Stimulated activated naive B cell treated with anti-CD40 and anti-IgM and Interleukin-4, amounts not matched to agents 10 μg/mL and 1 μg/mL and 100 μg/mL, for 72 hours (primary cell): ENCODE results near the gene ABHD3.
"Not testable (repeated sequence)": the region's sequence is repeated elsewhere in the genome, so short reads cannot be mapped to it uniquely, and the experiment has no call there.

ENCODE experiments used
- ATAC-seq, 2 donors: fragments of 150-1000 bp; cut with Tn5 transposase; replicated peaks; 2 replicates each; pipeline ENCODE4 v1.10.0; 2021; ENCODE audit warnings: moderate library complexity in 1 of 2
- DNase-seq: peaks from one replicate; pipeline ENCODE4 v3.0.0; 2021
- H3K27ac Mint-ChIP-seq: one replicate; pipeline ENCODE4 v1.8.0; 2022; ENCODE audit warnings: mild to moderate bottlenecking, mixed read lengths
- H3K27me3 Mint-ChIP-seq, 2 donors: one replicate each; pipeline ENCODE4 v1.8.0; 2022; ENCODE audit warnings: mixed read lengths in 2 of 2
- H3K36me3 Mint-ChIP-seq, 2 donors: one replicate each; pipeline ENCODE4 v1.8.0; 2022; ENCODE audit warnings: mixed read lengths in 2 of 2, mild to moderate bottlenecking in 1 of 2
- H3K4me1 Mint-ChIP-seq, 2 donors: one replicate each; pipeline ENCODE4 v1.8.0; 2022; ENCODE audit warnings: mixed read lengths in 2 of 2, mild to moderate bottlenecking in 1 of 2
- H3K4me3 Mint-ChIP-seq, 2 donors: one replicate each; pipeline ENCODE4 v1.8.0; 2022; ENCODE audit warnings: mild to moderate bottlenecking in 2 of 2, mixed read lengths in 2 of 2, moderate library complexity in 1 of 2
- H3K9me3 Mint-ChIP-seq, 2 donors: one replicate each; pipeline ENCODE4 v1.8.0; 2022; ENCODE audit warnings: mixed read lengths in 2 of 2, mild to moderate bottlenecking in 1 of 2

ABHD3 gene

GRCh38 chr18:21735452-21736015 is 31.0 kb upstream of the ABHD3 start:
- H3K27ac Mint-ChIP-seq, result no peak overlapping the region
- ATAC-seq (no peak), DNase-seq (no peak)
- H3K27me3 Mint-ChIP-seq, result peaks cover 0 to 8% of the 10 kb centered on the region in 2 donors
- peaks cover 3 to 8% of the 10 kb centered on the region in 2 donors for H3K4me1 Mint-ChIP-seq
- H3K4me3 Mint-ChIP-seq, result no peak overlapping the region
- H3K36me3 Mint-ChIP-seq, result peaks cover 6 to 8% of the 10 kb centered on the region in 2 donors
- peaks cover 6% of the 10 kb centered on the region in 2 donors for H3K9me3 Mint-ChIP-seq

- Mint-ChIP-seq H3K27me3 (peaks cover 0 to 8% of the 10 kb centered on the region in 2 donors), H3K4me3 (no peak overlapping the region), H3K9me3 (peaks cover 6% of the 10 kb centered on the region in 2 donors), H3K27ac (no peak overlapping the region), H3K36me3 (peaks cover 6 to 8% of the 10 kb centered on the region in 2 donors), H3K4me1 (no peaks in the 10 kb centered on the region)
- ATAC-seq, result no peak
- DNase-seq, result no peak
These were observed 28.4 kb upstream of the ABHD3 start for GRCh38 chr18:21733011-21733410.

- Mint-ChIP-seq H3K4me3 (no peak overlapping the region), H3K36me3 (no peaks in the 10 kb centered on the region), H3K27me3 (no peaks in the 10 kb centered on the region), H3K27ac (no peak overlapping the region), H3K4me1 (no peaks in the 10 kb centered on the region), H3K9me3 (no peaks in the 10 kb centered on the region)
- no peak for DNase-seq
- ATAC-seq, result no peak
These were observed 23.1 kb upstream of the ABHD3 start for GRCh38 chr18:21727702-21728101.

- Mint-ChIP-seq H3K27ac (no peak overlapping the region), H3K27me3 (no peaks in the 10 kb centered on the region), H3K4me1 (no peaks in the 10 kb centered on the region), H3K36me3 (no peaks in the 10 kb centered on the region), H3K4me3 (no peak overlapping the region), H3K9me3 (no peaks in the 10 kb centered on the region)
- no peak for DNase-seq
- no peak for ATAC-seq
These were observed 20.6 kb upstream of the ABHD3 start for GRCh38 chr18:21725201-21725600.

GRCh38 chr18:21722687-21723086 is 18.1 kb upstream of the ABHD3 start:
- H3K4me1 Mint-ChIP-seq, result no peaks in the 10 kb centered on the region
- H3K4me3 Mint-ChIP-seq, result no peak overlapping the region
- H3K27me3 Mint-ChIP-seq, result no peaks in the 10 kb centered on the region
- H3K27ac Mint-ChIP-seq, result no peak overlapping the region
- no peaks in the 10 kb centered on the region for H3K36me3 Mint-ChIP-seq
- H3K9me3 Mint-ChIP-seq, result peaks cover under 1 to 1% of the 10 kb centered on the region in 2 donors
- ATAC-seq (no peak), DNase-seq (no peak)

GRCh38 chr18:21714474-21714873 is 9.9 kb upstream of the ABHD3 start:
- Mint-ChIP-seq H3K36me3 (peaks cover 0 to 3% of the 10 kb centered on the region in 2 donors), H3K4me3 (no peak overlapping the region), H3K27me3 (peaks cover 0 to 7% of the 10 kb centered on the region in 2 donors), H3K4me1 (no peaks in the 10 kb centered on the region), H3K9me3 (peaks cover 6% of the 10 kb centered on the region in 2 donors), H3K27ac (no peak overlapping the region)
- ATAC-seq (peak in 1 of 2 donors; percentile 20), DNase-seq (no peak)

- not testable (repeated sequence) for H3K4me3 Mint-ChIP-seq, H3K36me3 Mint-ChIP-seq, H3K9me3 Mint-ChIP-seq, ATAC-seq, H3K27me3 Mint-ChIP-seq, H3K27ac Mint-ChIP-seq, DNase-seq
- H3K4me1 Mint-ChIP-seq, result peaks cover 3 to 18% of the 10 kb centered on the region in 2 donors
These were observed 2.6 kb upstream of the ABHD3 start for GRCh38 chr18:21707130-21707529.

GRCh38 chr18:21706386-21706865 is 1.9 kb upstream of the ABHD3 start:
- no peak overlapping the region for H3K27ac Mint-ChIP-seq
- DNase-seq, result no peak
- no peaks in the 10 kb centered on the region for H3K9me3 Mint-ChIP-seq
- H3K4me1 Mint-ChIP-seq, result peaks cover 3 to 18% of the 10 kb centered on the region in 2 donors
- no peaks in the 10 kb centered on the region for H3K36me3 Mint-ChIP-seq
- ATAC-seq, result no peak
- H3K4me3 Mint-ChIP-seq, result no peak overlapping the region
- no peaks in the 10 kb centered on the region for H3K27me3 Mint-ChIP-seq

GRCh38 chr18:21703241-21703820 is 1.2 kb downstream of the ABHD3 start:
- ATAC-seq (no peak), DNase-seq (no peak)
- Mint-ChIP-seq H3K4me1 (peaks cover 3 to 18% of the 10 kb centered on the region in 2 donors), H3K4me3 (peak overlapping the region; percentile 95 to 96), H3K27me3 (no peaks in the 10 kb centered on the region), H3K27ac (peak overlapping the region; percentile 96), H3K36me3 (peaks cover 7 to 9% of the 10 kb centered on the region in 2 donors), H3K9me3 (no peaks in the 10 kb centered on the region)

- H3K4me3 Mint-ChIP-seq, result no peak overlapping the region
- H3K4me1 Mint-ChIP-seq, result peaks cover 3 to 18% of the 10 kb centered on the region in 2 donors
- peaks cover 12 to 14% of the 10 kb centered on the region in 2 donors for H3K36me3 Mint-ChIP-seq
- no peak for ATAC-seq
- no peak for DNase-seq
- no peaks in the 10 kb centered on the region for H3K27me3 Mint-ChIP-seq
- no peak overlapping the region for H3K27ac Mint-ChIP-seq
- no peaks in the 10 kb centered on the region for H3K9me3 Mint-ChIP-seq
These were observed 2.0 kb downstream of the ABHD3 start for GRCh38 chr18:21702602-21703001.

GRCh38 chr18:21701621-21702020 is 3.0 kb downstream of the ABHD3 start:
- DNase-seq, result no peak
- no peak overlapping the region for H3K4me3 Mint-ChIP-seq
- H3K4me1 Mint-ChIP-seq, result peaks cover 3 to 18% of the 10 kb centered on the region in 2 donors
- H3K36me3 Mint-ChIP-seq, result peaks cover 13 to 14% of the 10 kb centered on the region in 2 donors
- ATAC-seq, result no peak
- H3K27me3 Mint-ChIP-seq, result no peaks in the 10 kb centered on the region
- H3K27ac Mint-ChIP-seq, result no peak overlapping the region
- H3K9me3 Mint-ChIP-seq, result no peaks in the 10 kb centered on the region

GRCh38 chr18:21700528-21701075 is 4.0 kb downstream of the ABHD3 start:
- Mint-ChIP-seq H3K27ac (no peak overlapping the region), H3K4me3 (no peak overlapping the region), H3K9me3 (no peaks in the 10 kb centered on the region), H3K4me1 (peaks cover 3 to 18% of the 10 kb centered on the region in 2 donors), H3K36me3 (peaks cover 15 to 18% of the 10 kb centered on the region in 2 donors), H3K27me3 (no peaks in the 10 kb centered on the region)
- no peak for DNase-seq
- no peak for ATAC-seq

- no peak for DNase-seq
- Mint-ChIP-seq H3K4me1 (no peaks in the 10 kb centered on the region), H3K27ac (no peak overlapping the region), H3K4me3 (no peak overlapping the region), H3K27me3 (no peaks in the 10 kb centered on the region), H3K36me3 (peaks cover 27 to 57% of the 10 kb centered on the region in 2 donors), H3K9me3 (peaks cover 3 to 4% of the 10 kb centered on the region in 2 donors)
- no peak for ATAC-seq
These were observed 11.3 kb downstream of the ABHD3 start for GRCh38 chr18:21693322-21693721.

- Mint-ChIP-seq H3K4me1 (peaks cover 8 to 26% of the 10 kb centered on the region in 2 donors), H3K4me3 (no peak overlapping the region), H3K9me3 (peaks cover 3 to 4% of the 10 kb centered on the region in 2 donors), H3K36me3 (peaks cover 16 to 43% of the 10 kb centered on the region in 2 donors), H3K27me3 (no peaks in the 10 kb centered on the region), H3K27ac (no peak overlapping the region)
- no peak for DNase-seq
- ATAC-seq, result no peak
These were observed 14.8 kb downstream of the ABHD3 start for GRCh38 chr18:21689736-21690135.
